HepG2 (cell line): Measurements from ENCODE around the gene COLQ. TPM values are rescaled to one million over a fixed set of nuclear protein-coding genes. Genes with fewer than 3 reads are reported as not detected.

Experiments used
- ARHGAP35 ChIP-seq: sonication (generic); formaldehyde crosslinking; IDR thresholded peaks from 2 replicates; pipeline ENCODE4 v1.9.0; 2022; ENCODE audit warnings: mild to moderate bottlenecking, inconsistent platforms, moderate library complexity, missing genetic modification reagents, borderline replicate concordance
- GABPB1 ChIP-seq: IDR thresholded peaks from 2 replicates; pipeline ENCODE4 v1.6.1; 2016; ENCODE audit warnings: mild to moderate bottlenecking, missing genetic modification reagents, moderate library complexity, missing compliant biosample characterization
- GATAD1 ChIP-seq: IDR thresholded peaks from 2 replicates; pipeline ENCODE4 v1.6.1; 2016; ENCODE audit warnings: missing genetic modification reagents, missing compliant biosample characterization
- HNRNPK ChIP-seq: fragments of 200-400 bp; formaldehyde crosslinking; IDR thresholded peaks from 2 replicates; pipeline ENCODE4 v1.6.1; 2018; ENCODE audit warnings: low read length, low read depth, moderate library complexity, mild to moderate bottlenecking; ENCODE audit not compliant: poor library complexity, severe bottlenecking
- HNRNPLL ChIP-seq: fragments of 200-400 bp; formaldehyde crosslinking; IDR thresholded peaks from 2 replicates; pipeline ENCODE4 v1.6.1; 2017; ENCODE audit warnings: mild to moderate bottlenecking, low read depth, low read length; ENCODE audit not compliant: poor library complexity, severe bottlenecking
- KIAA2018 ChIP-seq: sonication (generic); formaldehyde crosslinking; IDR thresholded peaks from 2 replicates; pipeline ENCODE4 v1.5.0; 2020; ENCODE audit warnings: mild to moderate bottlenecking, missing genetic modification reagents, borderline replicate concordance
- NBN ChIP-seq: fragments of 450-650 bp; conservative IDR thresholded peaks from 2 replicates; pipeline ENCODE4 v1.6.1; 2017
- NR3C1 ChIP-seq: sonication (generic); formaldehyde crosslinking; IDR thresholded peaks from 2 replicates; pipeline ENCODE4 v1.4.0; 2020; ENCODE audit warnings: missing genetic modification reagents
- PBX2 ChIP-seq: IDR thresholded peaks from 2 replicates; pipeline ENCODE4 v1.6.1; 2016; ENCODE audit warnings: control low read depth
- RFXAP ChIP-seq: sonication (generic); formaldehyde crosslinking; IDR thresholded peaks from 2 replicates; pipeline ENCODE4 v1.4.0; 2020; ENCODE audit warnings: missing genetic modification reagents, borderline replicate concordance
- SAP130 ChIP-seq: IDR thresholded peaks from 2 replicates; pipeline ENCODE4 v1.6.1; 2016; ENCODE audit warnings: low read depth
- SIX4 ChIP-seq: sonication (generic); formaldehyde crosslinking; IDR thresholded peaks from 2 replicates; pipeline ENCODE4 v1.4.0; 2020; ENCODE audit warnings: missing genetic modification reagents
- TFE3 ChIP-seq: IDR thresholded peaks from 2 replicates; pipeline ENCODE4 v1.6.1; 2016
- ZMYM3 ChIP-seq: sonication (generic); formaldehyde crosslinking; IDR thresholded peaks from 2 replicates; pipeline ENCODE4 v1.5.1; 2020; ENCODE audit warnings: mild to moderate bottlenecking, missing genetic modification reagents
- ZNF331 ChIP-seq: sonication (generic); formaldehyde crosslinking; IDR thresholded peaks from 2 replicates; pipeline ENCODE4 v1.4.0; 2020; ENCODE audit warnings: missing genetic modification reagents
- ZNF333 ChIP-seq: sonication (generic); formaldehyde crosslinking; IDR thresholded peaks from 2 replicates; pipeline ENCODE4 v1.4.0; 2020; ENCODE audit warnings: mild to moderate bottlenecking, missing genetic modification reagents, borderline replicate concordance
- ZNF33B ChIP-seq: sonication (generic); formaldehyde crosslinking; IDR thresholded peaks from 2 replicates; pipeline ENCODE4 v1.5.1; 2020; ENCODE audit warnings: mild to moderate bottlenecking, missing genetic modification reagents
- ZNF382 ChIP-seq: sonication (generic); formaldehyde crosslinking; IDR thresholded peaks from 2 replicates; pipeline ENCODE4 v1.5.0; 2020; ENCODE audit warnings: missing genetic modification reagents, mild to moderate bottlenecking, borderline replicate concordance
- ZNF501 ChIP-seq: sonication (generic); formaldehyde crosslinking; IDR thresholded peaks from 2 replicates; pipeline ENCODE4 v1.5.1; 2020; ENCODE audit warnings: mild to moderate bottlenecking, moderate library complexity, missing genetic modification reagents
- ZNF614 ChIP-seq: IDR thresholded peaks from 2 replicates; pipeline ENCODE4 v1.6.1; 2018; ENCODE audit warnings: missing biosample characterization, missing genetic modification reagents, inconsistent platforms, borderline replicate concordance
- polyA plus RNA-seq, 8 experiments: library from polyadenylated mRNA; depleted of rRNA in 3 of 8; stranded (reverse) in 7 of 8; unstranded in 1 of 8; fragments of >200 nt; fragmentation: Illumina TruSeq in 4 of 8; extraction: Trizol in 4 of 8; gene quantifications; 2 replicates each; pipeline versions ENCODE4 v1.2.1 to v1.2.3, GENCODE V29; 2011 to 2016; ENCODE audit warnings: low read depth in 4 of 8, missing spikeins in 1 of 8, mixed read lengths in 1 of 8; ENCODE audit not compliant: insufficient read depth in 1 of 8
- total RNA-seq, 5 experiments: library from RNA; depleted of rRNA; stranded (reverse); fragments of >200 nt; fragmentation: Illumina TruSeq; extraction: Trizol; gene quantifications; 2 replicates each; pipeline ENCODE4 v1.2.3, GENCODE V29; 2016; ENCODE audit warnings: low read depth in 1 of 5

COLQ gene
- total and polyA plus RNA-seq, 2 of the 13 experiments (the other 11 are each of a cell fraction or from before 2014, with no cell fraction given): 0.31 to 0.46 TPM

GRCh38 chr3:15427182-15427880 lies 94.2 kb downstream of the COLQ start, which contains the start of the genes EAF1 and METTL6 (continued):
- TF ChIP-seq NBN (no peak), HNRNPK (no peak), SAP130 (CRISPR knock-in tag) (peak; percentile 96), GABPB1 (peak; percentile 98), HNRNPLL (peak; percentile 46), TFE3 (CRISPR knock-in tag) (0 out of 2 replicates have a peak, but pooled peaks have one; percentile 42), ZNF33B (no peak), KIAA2018 (CRISPR knock-in tag) (0 out of 2 replicates have a peak, but pooled peaks have one; percentile 13), GATAD1 (peak; percentile 94), ZNF382 (no peak), ZNF501 (CRISPR knock-in tag) (peak; percentile 88), PBX2 (no peak), RFXAP (CRISPR knock-in tag) (0 out of 2 replicates have a peak, but pooled peaks have one; percentile 42), ZNF614 (no peak), ARHGAP35 (CRISPR knock-in tag) (no peak), SIX4 (CRISPR knock-in tag) (0 out of 2 replicates have a peak, but pooled peaks have one; percentile 9), ZMYM3 (CRISPR knock-in tag) (no peak), ZNF333 (CRISPR knock-in tag) (no peak), NR3C1 (CRISPR knock-in tag) (no peak), ZNF331 (0 out of 2 replicates have a peak, but pooled peaks have one; percentile 25)
